ENCODE data around the gene CDC14A.

The CDC14A gene

DNA sequence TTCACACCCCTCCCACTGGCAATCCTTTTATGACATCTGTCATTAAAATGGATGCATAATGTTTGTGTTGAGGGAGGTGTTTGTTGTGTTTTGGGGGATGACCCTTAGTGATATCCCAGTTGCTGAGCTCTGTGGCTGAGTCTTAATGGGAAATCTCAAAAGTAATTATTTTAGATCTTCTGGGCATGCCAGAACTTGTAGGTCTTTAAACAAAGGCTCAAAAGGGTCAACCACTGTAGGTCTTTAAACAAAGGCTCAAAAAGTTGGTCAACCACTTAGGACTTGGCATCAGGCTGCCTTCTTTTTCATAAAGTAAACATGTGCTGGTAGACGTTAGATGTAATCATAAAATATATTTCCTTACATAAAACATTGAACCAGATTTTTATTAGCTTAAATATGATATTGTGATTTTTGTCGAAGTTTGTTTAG, 78.0 kb downstream of the CDC14A start:
- H2AFZ ChIP-seq (ENCODE audit: low read depth, low read length) = no peak overlapping the region
- H2BK12ac ChIP-seq (ENCODE audit: low read length in 2 of 2) = no peak overlapping the region
- no peak overlapping the region for H2BK5ac ChIP-seq (ENCODE audit: low read depth, low read length, poor library complexity, severe bottlenecking)
- H3K18ac ChIP-seq (ENCODE audit: low read depth in 1 of 2, low read length in 2 of 2) = no peak overlapping the region
- DNase-seq = no peak
- H3K79me1 ChIP-seq (replicated peaks; ENCODE audit: low read length, poor library complexity, severe bottlenecking) = peaks cover 1% of the 10 kb centered on the region
- H3K9ac ChIP-seq (ENCODE audit: low read length) = no peak overlapping the region
- no peaks in the 10 kb centered on the region for H3K36me3 ChIP-seq (ENCODE audit: control insufficient read depth in 1 of 2, insufficient read depth in 2 of 2, low read depth in 1 of 2, low read length in 2 of 2)
- no peak overlapping the region for H2BK15ac ChIP-seq (ENCODE audit: low read depth, poor library complexity, severe bottlenecking)
- H3K4me1 ChIP-seq (ENCODE audit: control insufficient read depth, insufficient read depth, low read depth, low read length) = no peaks in the 10 kb centered on the region
- H3K27ac ChIP-seq (ENCODE audit: low read length, poor library complexity, severe bottlenecking) = no peak overlapping the region
- no CpG with 5 or more reads among the region's 2 CpGs for WGBS
- peak overlapping the region; percentile 34 for H2BK120ac ChIP-seq (ENCODE audit: low read depth, low read length)
- no peaks in the 10 kb centered on the region for H3K9me3 ChIP-seq (ENCODE audit: control insufficient read depth, low read length)
- no peak overlapping the region for H2AK5ac ChIP-seq (ENCODE audit: low read length, severe bottlenecking)
- H4K91ac ChIP-seq (ENCODE audit: low read length) = no peak overlapping the region
- no peak overlapping the region for H3K4me2 ChIP-seq (ENCODE audit: low read length, poor library complexity, severe bottlenecking)
- H3K4ac ChIP-seq (ENCODE audit: low read depth in 1 of 2, low read length in 2 of 2) = no peak overlapping the region
- no peaks in the 10 kb centered on the region for H3K27me3 ChIP-seq (ENCODE audit: control insufficient read depth in 1 of 2, insufficient read depth in 1 of 2, low read length in 2 of 2)
- no peak overlapping the region for H3K23ac ChIP-seq (ENCODE audit: low read length in 2 of 2)
- no peak overlapping the region for H4K8ac ChIP-seq (ENCODE audit: low read length)
- H3K14ac ChIP-seq (ENCODE audit: low read length in 2 of 2) = no peak overlapping the region
- no peak overlapping the region for H3K4me3 ChIP-seq (ENCODE audit: insufficient read depth in 1 of 2, low read depth in 1 of 2, low read length in 2 of 2)

DNA sequence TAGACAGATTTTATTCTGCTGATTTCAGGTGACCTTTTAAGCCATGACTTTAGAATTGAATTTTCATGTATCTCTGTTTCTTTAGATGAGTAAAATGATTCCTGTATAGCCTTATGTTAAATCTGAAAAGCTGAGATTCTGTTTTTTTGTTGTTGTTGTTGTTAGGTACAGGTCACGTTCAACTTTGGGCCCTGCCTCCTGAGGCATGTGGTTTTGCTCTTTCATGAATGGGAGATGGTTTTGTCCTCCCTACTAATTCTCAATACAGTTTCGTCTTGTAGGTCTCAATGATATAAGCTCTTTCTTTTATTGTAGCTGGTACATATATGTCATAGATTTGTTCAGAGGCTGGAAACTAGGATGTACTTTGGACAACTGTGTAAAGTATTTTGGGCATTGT, 79.6 kb downstream of the CDC14A start:
- Histone ChIP-seq H3K79me1 (replicated peaks; ENCODE audit: low read length, poor library complexity, severe bottlenecking) (peaks cover 1% of the 10 kb centered on the region), H3K27ac (ENCODE audit: low read length, poor library complexity, severe bottlenecking) (no peak overlapping the region), H3K14ac (ENCODE audit: low read length in 2 of 2) (no peak overlapping the region), H3K9me3 (ENCODE audit: control insufficient read depth, low read length) (no peaks in the 10 kb centered on the region), H3K23ac (ENCODE audit: low read length in 2 of 2) (no peak overlapping the region), H3K18ac (ENCODE audit: low read depth in 1 of 2, low read length in 2 of 2) (no peak overlapping the region), H2BK5ac (ENCODE audit: low read depth, low read length, poor library complexity, severe bottlenecking) (no peak overlapping the region), H3K4ac (ENCODE audit: low read depth in 1 of 2, low read length in 2 of 2) (no peak overlapping the region), H2BK120ac (ENCODE audit: low read depth, low read length) (no peak overlapping the region), H2AFZ (ENCODE audit: low read depth, low read length) (no peak overlapping the region), H3K4me3 (ENCODE audit: insufficient read depth in 1 of 2, low read depth in 1 of 2, low read length in 2 of 2) (no peak overlapping the region), H3K36me3 (ENCODE audit: control insufficient read depth in 1 of 2, insufficient read depth in 2 of 2, low read depth in 1 of 2, low read length in 2 of 2) (no peaks in the 10 kb centered on the region), H4K91ac (ENCODE audit: low read length) (no peak overlapping the region), H4K8ac (ENCODE audit: low read length) (no peak overlapping the region), H3K4me1 (ENCODE audit: control insufficient read depth, insufficient read depth, low read depth, low read length) (no peaks in the 10 kb centered on the region), H3K27me3 (ENCODE audit: control insufficient read depth in 1 of 2, insufficient read depth in 1 of 2, low read length in 2 of 2) (no peaks in the 10 kb centered on the region), H2BK12ac (ENCODE audit: low read length in 2 of 2) (no peak overlapping the region), H2AK5ac (ENCODE audit: low read length, severe bottlenecking) (no peak overlapping the region), H3K4me2 (ENCODE audit: low read length, poor library complexity, severe bottlenecking) (no peak overlapping the region), H3K9ac (ENCODE audit: low read length) (no peak overlapping the region), H2BK15ac (ENCODE audit: low read depth, poor library complexity, severe bottlenecking) (no peak overlapping the region)
- 89% methylated on average over 2 of the region's 2 CpGs for WGBS
- DNase-seq = no peak

DNA sequence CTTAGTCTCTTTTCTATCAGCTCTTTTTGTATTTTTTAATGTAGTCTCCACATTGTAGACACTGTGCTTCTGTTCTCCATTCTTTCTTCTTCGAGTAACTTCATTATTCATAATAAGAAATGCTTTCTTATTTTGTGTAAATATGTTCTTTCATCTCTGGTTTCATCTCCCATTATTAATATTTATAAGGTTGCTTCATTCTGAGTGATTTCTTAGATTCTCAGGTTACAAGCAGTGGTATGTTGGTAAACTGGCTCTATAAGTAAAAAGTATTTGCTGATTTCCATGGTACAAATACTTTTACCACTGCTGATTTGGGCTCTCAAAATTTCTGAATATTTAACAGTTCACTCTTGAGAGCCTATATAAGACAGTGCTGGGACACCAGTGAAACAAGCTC, 81.3 kb downstream of the CDC14A start:
- Histone ChIP-seq H3K4me3 (ENCODE audit: insufficient read depth in 1 of 2, low read depth in 1 of 2, low read length in 2 of 2) (no peak overlapping the region), H3K4ac (ENCODE audit: low read depth in 1 of 2, low read length in 2 of 2) (no peak overlapping the region), H3K79me1 (replicated peaks; ENCODE audit: low read length, poor library complexity, severe bottlenecking) (peaks cover 1% of the 10 kb centered on the region), H2AK5ac (ENCODE audit: low read length, severe bottlenecking) (no peak overlapping the region), H2BK15ac (ENCODE audit: low read depth, poor library complexity, severe bottlenecking) (no peak overlapping the region), H2BK5ac (ENCODE audit: low read depth, low read length, poor library complexity, severe bottlenecking) (no peak overlapping the region), H4K8ac (ENCODE audit: low read length) (no peak overlapping the region), H3K27ac (ENCODE audit: low read length, poor library complexity, severe bottlenecking) (no peak overlapping the region), H3K27me3 (ENCODE audit: control insufficient read depth in 1 of 2, insufficient read depth in 1 of 2, low read length in 2 of 2) (no peaks in the 10 kb centered on the region), H3K14ac (ENCODE audit: low read length in 2 of 2) (no peak overlapping the region), H2AFZ (ENCODE audit: low read depth, low read length) (no peak overlapping the region), H4K91ac (ENCODE audit: low read length) (no peak overlapping the region), H3K4me1 (ENCODE audit: control insufficient read depth, insufficient read depth, low read depth, low read length) (no peaks in the 10 kb centered on the region), H3K9me3 (ENCODE audit: control insufficient read depth, low read length) (no peaks in the 10 kb centered on the region), H3K9ac (ENCODE audit: low read length) (no peak overlapping the region), H3K36me3 (ENCODE audit: control insufficient read depth in 1 of 2, insufficient read depth in 2 of 2, low read depth in 1 of 2, low read length in 2 of 2) (no peaks in the 10 kb centered on the region), H3K4me2 (ENCODE audit: low read length, poor library complexity, severe bottlenecking) (no peak overlapping the region), H2BK120ac (ENCODE audit: low read depth, low read length) (no peak overlapping the region), H3K23ac (ENCODE audit: low read length in 2 of 2) (no peak overlapping the region), H2BK12ac (ENCODE audit: low read length in 2 of 2) (no peak overlapping the region), H3K18ac (ENCODE audit: low read depth in 1 of 2, low read length in 2 of 2) (no peak overlapping the region)
- WGBS = no CpG with 5 or more reads among the region's 1 CpG
- no peak for DNase-seq

DNA sequence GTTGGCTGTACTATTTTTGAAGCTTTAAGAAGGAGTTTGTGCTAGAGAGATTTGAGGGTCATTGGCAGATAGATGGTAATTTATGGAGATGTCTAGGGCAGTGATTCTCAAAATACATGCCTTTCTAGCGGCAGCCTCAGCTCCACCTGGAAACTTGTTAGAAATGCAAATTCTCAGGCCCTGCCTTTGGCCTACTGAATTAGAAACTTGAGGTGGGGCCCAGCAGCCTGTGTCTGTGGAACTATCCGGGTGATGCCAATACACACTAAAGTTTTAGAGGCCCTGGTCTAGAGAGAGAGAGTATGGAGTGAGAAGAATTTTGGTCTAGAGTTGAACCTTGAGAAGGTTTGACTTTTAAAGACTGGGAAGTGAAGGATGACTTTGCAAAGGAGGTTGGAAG, 82.5 kb downstream of the CDC14A start:
- H4K8ac ChIP-seq (ENCODE audit: low read length) = no peak overlapping the region
- H4K91ac ChIP-seq (ENCODE audit: low read length) = no peak overlapping the region
- H2BK12ac ChIP-seq (ENCODE audit: low read length in 2 of 2) = no peak overlapping the region
- H3K27ac ChIP-seq (ENCODE audit: low read length, poor library complexity, severe bottlenecking) = no peak overlapping the region
- no peak overlapping the region for H3K4me2 ChIP-seq (ENCODE audit: low read length, poor library complexity, severe bottlenecking)
- no peak overlapping the region for H2BK120ac ChIP-seq (ENCODE audit: low read depth, low read length)
- no peak overlapping the region for H3K9ac ChIP-seq (ENCODE audit: low read length)
- 88% methylated on average over 2 of the region's 2 CpGs for WGBS
- no peak overlapping the region for H3K14ac ChIP-seq (ENCODE audit: low read length in 2 of 2)
- H3K79me1 ChIP-seq (replicated peaks; ENCODE audit: low read length, poor library complexity, severe bottlenecking) = peaks cover 1% of the 10 kb centered on the region
- no peak for DNase-seq
- H3K27me3 ChIP-seq (ENCODE audit: control insufficient read depth in 1 of 2, insufficient read depth in 1 of 2, low read length in 2 of 2) = no peaks in the 10 kb centered on the region
- H2AK5ac ChIP-seq (ENCODE audit: low read length, severe bottlenecking) = no peak overlapping the region
- no peak overlapping the region for H2BK15ac ChIP-seq (ENCODE audit: low read depth, poor library complexity, severe bottlenecking)
- H2AFZ ChIP-seq (ENCODE audit: low read depth, low read length) = no peak overlapping the region
- no peak overlapping the region for H2BK5ac ChIP-seq (ENCODE audit: low read depth, low read length, poor library complexity, severe bottlenecking)
- H3K4ac ChIP-seq (ENCODE audit: low read depth in 1 of 2, low read length in 2 of 2) = no peak overlapping the region
- H3K9me3 ChIP-seq (ENCODE audit: control insufficient read depth, low read length) = no peaks in the 10 kb centered on the region
- no peak overlapping the region for H3K23ac ChIP-seq (ENCODE audit: low read length in 2 of 2)
- H3K4me3 ChIP-seq (ENCODE audit: insufficient read depth in 1 of 2, low read depth in 1 of 2, low read length in 2 of 2) = no peak overlapping the region
- H3K36me3 ChIP-seq (ENCODE audit: control insufficient read depth in 1 of 2, insufficient read depth in 2 of 2, low read depth in 1 of 2, low read length in 2 of 2) = no peaks in the 10 kb centered on the region
- H3K4me1 ChIP-seq (ENCODE audit: control insufficient read depth, insufficient read depth, low read depth, low read length) = no peaks in the 10 kb centered on the region
- H3K18ac ChIP-seq (ENCODE audit: low read depth in 1 of 2, low read length in 2 of 2) = no peak overlapping the region
